ENCODE data around the gene ADRA1B.

The ADRA1B gene

DNA sequence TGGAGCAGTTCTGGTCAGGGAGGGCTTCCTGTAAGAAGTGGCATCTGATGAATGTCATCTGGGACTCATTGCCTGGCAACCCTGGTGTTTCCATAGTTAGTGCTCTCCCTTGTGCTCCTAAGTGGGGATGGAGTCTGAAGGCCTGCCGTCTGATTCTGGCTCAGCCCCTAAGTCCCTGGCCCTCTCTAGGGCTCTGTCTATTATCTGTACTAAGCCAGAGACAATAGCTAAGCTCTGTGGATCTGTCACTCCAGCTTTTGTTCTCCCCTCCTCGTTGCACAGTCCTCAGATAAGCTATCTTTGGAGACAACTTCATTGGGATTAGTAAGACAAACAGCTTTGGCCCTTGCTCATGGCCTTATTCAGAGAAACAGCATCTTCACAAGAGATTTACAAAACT is 62.1 kb downstream of the ADRA1B start:
- DNase-seq (ENCODE audit: extremely low read depth, low read depth), result no peak

GRCh38 chr5:159982421-159983173 is 66.3 kb downstream of the ADRA1B start:
- TF ChIP-seq, protein P1, sequence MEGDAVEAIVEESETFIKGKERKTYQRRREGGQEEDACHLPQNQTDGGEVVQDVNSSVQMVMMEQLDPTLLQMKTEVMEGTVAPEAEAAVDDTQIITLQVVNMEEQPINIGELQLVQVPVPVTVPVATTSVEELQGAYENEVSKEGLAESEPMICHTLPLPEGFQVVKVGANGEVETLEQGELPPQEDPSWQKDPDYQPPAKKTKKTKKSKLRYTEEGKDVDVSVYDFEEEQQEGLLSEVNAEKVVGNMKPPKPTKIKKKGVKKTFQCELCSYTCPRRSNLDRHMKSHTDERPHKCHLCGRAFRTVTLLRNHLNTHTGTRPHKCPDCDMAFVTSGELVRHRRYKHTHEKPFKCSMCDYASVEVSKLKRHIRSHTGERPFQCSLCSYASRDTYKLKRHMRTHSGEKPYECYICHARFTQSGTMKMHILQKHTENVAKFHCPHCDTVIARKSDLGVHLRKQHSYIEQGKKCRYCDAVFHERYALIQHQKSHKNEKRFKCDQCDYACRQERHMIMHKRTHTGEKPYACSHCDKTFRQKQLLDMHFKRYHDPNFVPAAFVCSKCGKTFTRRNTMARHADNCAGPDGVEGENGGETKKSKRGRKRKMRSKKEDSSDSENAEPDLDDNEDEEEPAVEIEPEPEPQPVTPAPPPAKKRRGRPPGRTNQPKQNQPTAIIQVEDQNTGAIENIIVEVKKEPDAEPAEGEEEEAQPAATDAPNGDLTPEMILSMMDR (IDR thresholded peaks at IDR 0.05; ENCODE audit: low read depth, low read length), result no peak
- no peak for DNase-seq (ENCODE audit: extremely low read depth, low read depth)

More for the DNA sequence above, 62.1 kb downstream of the ADRA1B start:
- TF ChIP-seq, protein P1 (IDR thresholded peaks at IDR 0.05; ENCODE audit: low read depth, low read length), result no peak

- no peak for DNase-seq (ENCODE audit: extremely low read depth, low read depth)
- TF ChIP-seq, protein P1 (IDR thresholded peaks at IDR 0.05; ENCODE audit: low read depth, low read length), result peak; percentile 81
Measured at GRCh38 chr5:159987031-159987674, 70.9 kb downstream of the ADRA1B start.

GRCh38 chr5:159990506-159990905 is 74.2 kb downstream of the ADRA1B start:
- TF ChIP-seq, protein P1 (IDR thresholded peaks at IDR 0.05; ENCODE audit: low read depth, low read length), result peak; percentile 6; the same call in 1 of the 2 replicates
- DNase-seq (ENCODE audit: extremely low read depth, low read depth), result no peak

GRCh38 chr5:159992566-159992965 is 76.3 kb downstream of the ADRA1B start:
- TF ChIP-seq, protein P1 (IDR thresholded peaks at IDR 0.05; ENCODE audit: low read depth, low read length), result no peak
- no peak for DNase-seq (ENCODE audit: extremely low read depth, low read depth)

DNA sequence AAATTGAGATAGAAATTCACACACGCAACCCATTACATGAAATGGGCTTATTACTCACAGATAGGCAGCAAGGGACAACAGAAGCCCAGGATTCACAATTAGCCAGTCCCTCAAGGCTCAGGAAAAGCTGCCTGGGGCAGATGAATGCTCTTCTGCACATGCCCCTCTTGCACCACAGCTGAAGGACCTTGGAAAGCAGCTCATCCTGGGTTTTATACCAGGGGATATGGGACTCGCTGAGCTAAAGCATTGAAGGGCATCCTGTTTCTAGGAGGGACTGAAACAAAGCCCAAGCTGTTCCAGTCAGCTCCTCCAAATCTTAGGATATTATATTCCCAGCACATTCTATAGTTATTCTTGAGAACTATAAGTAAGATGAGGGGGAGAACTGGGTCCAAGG is 76.9 kb downstream of the ADRA1B start:
- TF ChIP-seq, protein P1 (IDR thresholded peaks at IDR 0.05; ENCODE audit: low read depth, low read length), result no peak
- DNase-seq (ENCODE audit: extremely low read depth, low read depth), result no peak

- DNase-seq (ENCODE audit: extremely low read depth, low read depth), result no peak
- TF ChIP-seq, protein P1 (IDR thresholded peaks at IDR 0.05; ENCODE audit: low read depth, low read length), result no peak
Measured at GRCh38 chr5:159995907-159996306, 79.6 kb downstream of the ADRA1B start.

Measured in AG09319 (cell line).